ENCODE data around the gene ITIH2. TPM values are rescaled to one million over a fixed set of nuclear protein-coding genes. Genes with fewer than 3 reads are reported as not detected.
A peak's percentile ranks its signal among the peaks of the same experiment; 100 is the strongest.

The ITIH2 gene
- polyA plus RNA-seq, 3 donors: not detected

DNA sequence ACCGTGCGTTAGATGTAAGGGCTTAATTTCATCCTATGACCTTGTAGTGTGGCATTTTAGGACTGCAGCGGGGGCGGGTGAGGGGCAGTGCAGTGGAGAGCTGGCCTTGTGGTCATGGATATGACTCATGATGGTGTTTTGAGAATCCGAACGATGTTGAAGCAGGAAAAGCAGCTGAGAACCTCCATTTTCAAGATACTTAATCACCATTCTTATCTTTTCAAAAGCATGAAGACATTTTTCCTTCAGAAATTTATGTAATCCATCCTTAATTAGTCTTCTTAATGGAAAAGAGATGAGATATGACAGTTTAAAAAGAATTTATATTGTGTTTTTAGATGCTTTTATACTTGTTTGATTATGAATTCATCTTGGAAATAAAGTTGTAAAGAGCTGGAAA is 94.5 kb downstream of the ITIH2 start:
- no peak overlapping the region for H3K4me3 ChIP-seq (replicated peaks in 1 of 3; ENCODE audit: low read depth in 2 of 3, low read length in 3 of 3)
- no peaks in the 10 kb centered on the region for H3K27me3 Mint-ChIP-seq (ENCODE audit: low read depth in 3 of 3)
- no peaks in the 10 kb centered on the region for H3K9me3 ChIP-seq (replicated peaks in 1 of 2; ENCODE audit: control insufficient read depth in 1 of 2, insufficient read depth in 1 of 2, low read length in 2 of 2)
- peaks cover 59 to 73% of the 10 kb centered on the region in 2 donors for H3K36me3 ChIP-seq (replicated peaks in 1 of 2; ENCODE audit: control insufficient read depth in 1 of 2, insufficient read depth in 2 of 2, low read length in 2 of 2)
- H2AFZ ChIP-seq (ENCODE audit: insufficient read depth, low read depth, low read length, poor library complexity, severe bottlenecking): no peak overlapping the region
- no peak overlapping the region for H3K9ac ChIP-seq (ENCODE audit: insufficient read depth, low read length, poor library complexity, severe bottlenecking)
- H3K36me3 Mint-ChIP-seq: peaks cover 51 to 80% of the 10 kb centered on the region in 2 donors
- 90% methylated on average over 2 of the region's 6 CpGs for WGBS (ENCODE audit: insufficient coverage)
- peak overlapping the region in 2 of 7 donors; percentile 3 to 68 for H3K27ac Mint-ChIP-seq
- peaks cover 62% of the 10 kb centered on the region for H4K20me1 ChIP-seq (ENCODE audit: insufficient read depth, low read length)
- intact Hi-C loops (cut with micrococcal nuclease): no loop called here
- H3K4me3 Mint-ChIP-seq: no peak overlapping the region
- H3K4me1 ChIP-seq (ENCODE audit: control insufficient read depth in 1 of 2, insufficient read depth in 2 of 2, low read length in 2 of 2): no peaks in the 10 kb centered on the region
- no peaks in the 10 kb centered on the region for H3K27me3 ChIP-seq (ENCODE audit: control insufficient read depth in 2 of 2, insufficient read depth in 2 of 2, low read length in 2 of 2)
- TF ChIP-seq, protein P1, sequence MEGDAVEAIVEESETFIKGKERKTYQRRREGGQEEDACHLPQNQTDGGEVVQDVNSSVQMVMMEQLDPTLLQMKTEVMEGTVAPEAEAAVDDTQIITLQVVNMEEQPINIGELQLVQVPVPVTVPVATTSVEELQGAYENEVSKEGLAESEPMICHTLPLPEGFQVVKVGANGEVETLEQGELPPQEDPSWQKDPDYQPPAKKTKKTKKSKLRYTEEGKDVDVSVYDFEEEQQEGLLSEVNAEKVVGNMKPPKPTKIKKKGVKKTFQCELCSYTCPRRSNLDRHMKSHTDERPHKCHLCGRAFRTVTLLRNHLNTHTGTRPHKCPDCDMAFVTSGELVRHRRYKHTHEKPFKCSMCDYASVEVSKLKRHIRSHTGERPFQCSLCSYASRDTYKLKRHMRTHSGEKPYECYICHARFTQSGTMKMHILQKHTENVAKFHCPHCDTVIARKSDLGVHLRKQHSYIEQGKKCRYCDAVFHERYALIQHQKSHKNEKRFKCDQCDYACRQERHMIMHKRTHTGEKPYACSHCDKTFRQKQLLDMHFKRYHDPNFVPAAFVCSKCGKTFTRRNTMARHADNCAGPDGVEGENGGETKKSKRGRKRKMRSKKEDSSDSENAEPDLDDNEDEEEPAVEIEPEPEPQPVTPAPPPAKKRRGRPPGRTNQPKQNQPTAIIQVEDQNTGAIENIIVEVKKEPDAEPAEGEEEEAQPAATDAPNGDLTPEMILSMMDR (IDR thresholded peaks at IDR 0.05): no peak
- no peak overlapping the region for H3K27ac ChIP-seq (ENCODE audit: low read depth in 1 of 2, low read length in 2 of 2)
- no peak overlapping the region for H3K4me2 ChIP-seq (replicated peaks; ENCODE audit: extremely low read depth, low read length, poor library complexity, severe bottlenecking)
- H3K4me1 Mint-ChIP-seq: peaks cover 9% of the 10 kb centered on the region
- no peak for DNase-seq
- peaks cover 44% of the 10 kb centered on the region for H3K79me2 ChIP-seq (ENCODE audit: insufficient read depth, low read length)
- peaks cover 0 to 2% (median 0%) of the 10 kb centered on the region in 7 donors for H3K9me3 Mint-ChIP-seq

Other genes starting within 250 kb of the ITIH2 start
- not detected for gene ITIH5, start 36.4 kb upstream of the ITIH2 start, polyA plus RNA-seq
- gene KIN, start 84.7 kb downstream of the ITIH2 start, polyA plus RNA-seq: 1 to 10 TPM; 3.0 to 4.6 (median 3.1) TPM
- 100 to 1,000 TPM; 179 to 455 (median 437) TPM for gene ATP5F1C, start 84.9 kb downstream of the ITIH2 start, polyA plus RNA-seq
- 1 to 10 TPM; 1.6 to 3.9 (median 3.4) TPM for gene TAF3, start 115.2 kb downstream of the ITIH2 start, polyA plus RNA-seq

Measured in CD14-positive monocyte (primary cell).